HG03064 (cell line): Measurements from ENCODE around the gene FBXW8.

Experiments
- ATAC-seq: cut with Tn5 transposase; IDR thresholded peaks from one replicate; pipeline ENCODE4 v1.9.1; 2021; ENCODE audit warnings: low read depth; ENCODE audit not compliant: unreplicated experiment

The FBXW8 gene

DNA sequence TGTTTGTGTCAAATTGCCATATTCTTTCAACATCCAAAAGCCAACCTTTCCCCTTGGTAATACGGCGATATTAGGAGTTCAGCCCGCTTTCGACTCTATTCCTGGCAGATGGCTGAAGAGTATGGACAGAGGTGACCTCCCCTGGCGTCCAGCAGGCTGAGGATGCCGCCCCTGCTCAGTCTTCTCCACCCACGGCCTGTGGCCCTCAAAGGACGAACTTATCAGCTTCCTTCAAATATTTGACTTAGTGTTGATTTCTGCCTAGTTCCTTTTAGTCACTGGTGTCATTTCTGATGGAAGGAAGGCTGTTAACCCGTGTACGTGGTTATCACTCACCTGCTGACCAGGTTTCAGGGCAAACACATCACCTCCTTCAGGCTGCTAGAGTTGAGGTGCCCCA lies 123.5 kb downstream of the FBXW8 start:
- no peak for ATAC-seq

- ATAC-seq, result no peak
These were observed 124.0 kb downstream of the FBXW8 start for GRCh38 chr12:117034701-117035151.

DNA sequence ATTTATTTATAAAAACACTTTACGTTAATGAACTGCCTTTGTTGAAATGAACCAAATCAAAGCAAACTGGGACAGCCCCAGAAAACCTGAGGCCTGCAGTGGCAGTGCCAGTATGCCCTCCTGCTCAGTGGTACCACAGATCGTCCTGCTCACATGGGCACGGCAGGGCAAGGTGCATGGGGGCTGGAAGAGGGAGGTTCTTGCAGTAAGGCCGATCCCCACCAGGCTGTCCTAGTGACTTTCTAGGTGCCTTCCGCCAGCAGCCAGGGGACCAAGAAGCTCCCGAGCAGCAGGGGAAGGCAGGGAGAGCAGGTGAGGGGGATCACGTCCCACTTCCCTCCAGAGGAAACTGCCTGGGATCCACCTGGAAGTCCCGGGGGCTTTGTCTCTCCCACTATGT lies 124.5 kb downstream of the FBXW8 start:
- ATAC-seq, result no peak

DNA sequence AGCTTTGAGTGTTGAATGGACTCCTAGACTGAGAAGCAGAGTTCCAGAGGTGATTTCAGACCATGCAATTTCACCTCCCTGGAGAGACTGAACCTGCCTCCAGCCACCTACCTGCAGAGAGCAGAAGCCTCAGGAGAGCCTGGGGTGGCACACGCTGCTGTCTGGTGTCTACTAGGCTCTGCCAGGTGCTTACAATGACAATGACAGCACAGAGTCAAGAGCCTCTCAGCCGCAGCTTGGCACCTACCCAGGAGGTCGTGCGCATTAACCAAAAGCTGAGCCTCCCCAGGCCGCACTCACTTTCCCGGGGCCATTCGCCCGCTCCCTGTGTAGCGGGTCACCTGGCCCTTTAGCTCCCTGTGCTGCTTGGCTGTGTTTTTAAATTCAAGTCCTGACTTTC lies 125.3 kb downstream of the FBXW8 start:
- no peak for ATAC-seq

DNA sequence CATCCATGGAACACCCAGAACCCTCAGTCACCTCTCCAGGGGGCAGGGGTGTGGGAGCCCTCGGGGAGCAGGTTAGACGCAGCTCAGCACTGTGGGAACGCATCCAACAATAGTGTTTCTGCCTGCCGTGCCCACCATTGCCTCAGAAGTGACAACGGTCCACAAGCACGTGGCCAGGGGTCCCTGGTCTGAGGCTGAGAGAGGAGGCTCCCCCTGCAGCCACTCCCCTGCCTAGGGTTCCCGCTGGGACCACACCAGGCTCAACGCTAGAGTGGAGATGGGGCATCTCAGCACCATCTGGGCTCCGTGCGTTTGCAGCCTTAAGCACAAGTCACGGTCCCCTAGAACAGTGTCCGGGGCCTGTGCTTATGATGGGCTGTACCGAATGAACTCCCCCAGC lies 125.8 kb downstream of the FBXW8 start:
- no peak for ATAC-seq

DNA sequence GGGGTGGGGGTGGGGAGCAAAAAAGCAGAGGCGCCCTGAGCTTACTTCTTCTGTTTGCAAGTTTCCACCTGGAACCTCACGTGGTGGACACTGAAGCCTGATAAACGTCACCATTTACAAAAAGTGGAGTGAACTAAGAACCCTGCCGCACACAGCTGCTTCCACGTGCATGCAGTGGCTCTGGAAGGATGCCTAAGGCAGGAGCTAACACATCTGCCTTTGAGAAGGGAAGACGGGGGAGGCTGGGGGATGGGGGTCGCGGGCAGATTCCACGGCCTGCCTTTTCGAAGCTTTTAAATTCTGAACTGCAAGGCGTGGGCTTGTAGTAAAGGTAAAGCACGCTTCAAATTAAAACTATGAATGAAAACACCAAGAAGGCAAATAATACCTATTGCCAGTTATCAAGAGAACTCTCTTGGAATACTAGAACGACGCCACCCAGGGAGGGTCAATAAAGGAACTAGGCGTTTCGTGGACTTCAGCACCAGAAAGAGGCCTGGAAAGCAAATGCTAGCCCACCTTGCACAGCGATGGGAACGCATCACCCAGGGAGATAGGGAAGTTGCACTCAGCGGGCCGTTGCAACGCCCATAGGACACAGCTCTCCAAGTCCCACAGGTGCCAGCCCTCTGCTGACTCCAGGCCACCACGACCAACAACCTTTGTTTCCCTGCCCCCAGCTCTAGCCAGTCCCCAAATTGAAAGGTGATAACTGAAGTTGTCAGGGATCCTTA lies 126.7 kb downstream of the FBXW8 start:
- no peak for ATAC-seq

GRCh38 chr12:117038023-117038680 lies 127.4 kb downstream of the FBXW8 start:
- no peak for ATAC-seq

DNA sequence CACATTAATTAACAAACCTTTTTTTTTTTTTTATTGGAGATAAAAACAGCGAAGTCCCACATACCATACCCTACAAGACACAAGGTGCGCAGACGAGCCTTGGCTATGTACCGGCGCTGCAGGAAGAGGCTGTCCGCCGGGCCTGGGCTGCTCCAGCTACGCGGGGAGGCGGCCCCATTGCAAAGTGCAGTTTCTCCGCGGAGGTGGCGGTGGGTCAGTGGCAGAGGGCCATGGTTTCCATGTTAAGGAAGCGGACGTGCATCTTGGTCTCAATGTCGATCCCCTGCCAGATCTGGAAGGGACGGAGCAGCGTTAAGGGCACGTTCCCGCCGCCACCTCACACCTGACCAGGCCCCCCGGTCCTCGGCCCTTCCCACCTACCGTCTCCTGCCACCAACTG lies 128.2 kb downstream of the FBXW8 start:
- ATAC-seq, result no peak

GRCh38 chr12:117039891-117040309 lies 129.2 kb downstream of the FBXW8 start:
- ATAC-seq, result no peak

GRCh38 chr12:117040496-117040895 lies 129.7 kb downstream of the FBXW8 start:
- ATAC-seq, result no peak

- ATAC-seq, result no peak
These were observed 131.0 kb downstream of the FBXW8 start for GRCh38 chr12:117041798-117042170.

DNA sequence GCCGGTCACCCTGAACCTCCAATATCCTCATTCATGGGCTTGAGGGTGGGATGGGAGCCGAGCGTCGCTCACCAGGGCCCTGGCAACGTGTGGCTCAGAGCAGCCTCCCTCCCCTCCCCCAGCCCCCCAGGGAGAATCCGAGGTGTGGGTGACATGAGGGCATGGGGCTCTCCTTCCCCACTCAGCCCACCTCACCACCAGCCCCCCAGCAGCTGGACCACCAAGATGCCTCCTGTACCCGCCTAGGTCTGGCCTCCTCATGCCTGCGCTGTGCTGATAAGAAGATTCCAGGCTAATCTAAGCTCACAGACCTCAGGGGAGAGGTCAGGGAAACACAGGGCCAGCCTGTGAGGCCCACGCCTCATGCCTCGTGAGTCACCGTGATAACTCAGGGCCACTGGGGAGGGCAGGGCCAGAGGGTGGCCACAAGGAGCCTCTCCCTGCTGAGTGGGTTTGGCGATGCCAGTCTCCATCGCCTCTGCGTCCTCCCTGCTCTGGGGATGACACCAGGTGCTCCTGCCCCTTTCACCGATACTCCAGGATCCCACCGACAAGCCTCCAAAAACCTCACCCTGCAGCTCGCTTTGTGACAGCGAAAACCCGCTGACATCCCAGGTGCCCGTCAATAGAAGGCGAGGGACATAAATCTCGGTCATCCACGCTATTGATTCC lies 131.6 kb downstream of the FBXW8 start:
- ATAC-seq, result no peak

DNA sequence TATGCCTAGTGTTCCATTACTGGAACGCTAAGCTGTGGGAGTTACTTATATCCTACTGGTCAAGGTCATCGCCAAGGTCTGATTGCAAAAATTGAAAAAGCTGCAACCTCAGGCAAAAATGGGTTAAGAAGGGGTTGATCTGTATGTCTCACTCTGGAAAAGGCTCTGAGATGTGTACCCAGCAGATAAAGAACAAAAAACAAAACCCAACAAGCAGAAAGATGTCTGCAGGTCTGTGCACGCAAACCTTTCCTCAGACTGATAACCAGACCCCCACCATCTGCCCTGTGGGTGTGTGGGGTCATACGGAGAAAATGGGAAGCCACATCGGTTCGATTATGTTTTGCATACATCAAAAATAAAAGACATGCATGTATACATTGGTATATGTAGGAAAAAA lies 132.1 kb downstream of the FBXW8 start:
- ATAC-seq, result no peak

GRCh38 chr12:117044311-117044710 lies 133.6 kb downstream of the FBXW8 start:
- ATAC-seq, result no peak

- no peak for ATAC-seq
These were observed 134.0 kb downstream of the FBXW8 start for GRCh38 chr12:117044790-117045159.

GRCh38 chr12:117045160-117046010 lies 134.6 kb downstream of the FBXW8 start:
- no peak for ATAC-seq

DNA sequence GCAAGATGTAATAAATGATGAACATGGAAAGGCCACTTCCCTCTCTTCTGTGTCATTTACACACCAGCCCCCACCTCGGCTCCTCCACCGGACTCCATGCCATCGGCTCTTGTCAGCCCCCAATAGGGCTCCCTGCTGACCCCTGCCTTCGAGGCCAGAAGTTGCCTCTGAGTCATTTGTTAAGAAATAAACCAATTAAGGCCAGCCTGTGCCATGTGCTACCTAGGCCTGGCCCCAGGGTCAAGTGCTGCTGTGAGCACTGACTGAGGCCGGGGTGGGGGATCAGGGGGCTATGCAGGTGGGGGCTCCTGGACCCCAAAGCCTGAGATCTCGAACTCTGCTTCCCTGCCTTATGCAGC lies 135.2 kb downstream of the FBXW8 start:
- ATAC-seq, result no peak

DNA sequence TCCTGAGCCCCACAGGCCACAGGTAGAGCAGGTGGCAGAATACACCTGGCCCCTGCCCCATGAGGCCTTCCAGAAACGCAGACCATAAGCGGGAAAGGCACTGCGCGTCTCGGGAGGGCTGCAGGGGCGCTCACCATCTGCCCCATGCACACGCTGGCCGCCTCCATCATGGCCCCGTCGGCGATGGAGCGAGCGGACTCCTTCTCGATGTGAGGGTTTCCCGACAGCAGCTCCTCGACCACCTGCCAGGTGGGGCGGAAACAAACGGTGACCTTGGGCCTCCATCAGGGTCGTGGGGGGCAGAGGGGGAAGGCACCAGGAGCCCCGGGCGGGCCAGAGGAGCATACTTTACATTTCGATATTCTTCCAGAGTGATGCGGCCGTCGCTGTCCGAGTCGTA lies 135.7 kb downstream of the FBXW8 start:
- no peak for ATAC-seq

DNA sequence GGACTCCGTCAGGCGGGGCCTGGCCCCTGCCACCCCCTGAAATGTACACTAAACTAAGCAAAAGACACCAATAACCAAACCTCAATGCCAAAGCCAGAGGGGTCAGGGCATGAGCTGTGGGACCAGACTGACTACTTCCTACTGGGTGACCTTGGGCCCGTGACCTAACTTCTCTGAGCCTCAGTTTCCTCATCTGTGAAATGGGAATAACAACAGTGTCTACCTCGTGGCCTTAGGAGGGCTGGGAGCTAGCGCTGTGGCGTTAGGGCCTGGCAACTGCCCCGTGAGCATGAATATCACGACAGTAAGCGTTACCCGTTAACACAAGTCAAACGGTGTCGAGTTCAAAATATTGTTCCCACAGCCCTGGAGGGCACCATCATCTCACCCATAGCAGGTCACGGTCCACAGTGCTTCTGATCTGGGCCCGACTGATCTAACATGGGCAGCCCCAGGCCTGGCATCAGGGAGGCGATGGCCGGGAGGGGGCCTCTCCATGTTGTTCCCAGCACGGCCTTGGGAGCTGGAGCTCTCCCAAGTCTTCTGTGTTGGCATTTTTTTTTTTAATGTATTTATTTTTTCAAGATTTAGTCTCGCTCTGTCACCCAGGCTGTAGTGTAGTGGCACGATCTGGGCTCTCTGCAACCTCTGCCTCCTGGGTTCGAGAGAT lies 136.2 kb downstream of the FBXW8 start:
- no peak for ATAC-seq

- no peak for ATAC-seq
These were observed 137.2 kb downstream of the FBXW8 start for GRCh38 chr12:117047810-117048584.
